SK-N-SH treated with all-trans-retinoic acid at 6 μM for 48 hours (cell line): ENCODE data around the gene SLC5A5.

Experiments used
- GLIS3 ChIP-seq: fragments of 250-450 bp; sonication (Bioruptor Pico); IDR thresholded peaks from 2 replicates; pipeline ENCODE4 v1.5.0; 2020; ENCODE audit warnings: mild to moderate bottlenecking, moderate library complexity
- TCF4 ChIP-seq: fragments of 250-450 bp; sonication (Bioruptor Pico); IDR thresholded peaks from 2 replicates; pipeline ENCODE4 v1.8.0; 2021; ENCODE audit warnings: mild to moderate bottlenecking, moderate library complexity, borderline replicate concordance
- ZC3H10 ChIP-seq: fragments of 250-450 bp; sonication (Bioruptor Pico); IDR thresholded peaks from 2 replicates; pipeline ENCODE4 v1.5.1; 2021; ENCODE audit warnings: mild to moderate bottlenecking, moderate library complexity
- ZFP3 ChIP-seq: fragments of 250-450 bp; sonication (Bioruptor Pico); IDR thresholded peaks from 2 replicates; pipeline ENCODE4 v1.5.0; 2020; ENCODE audit warnings: mild to moderate bottlenecking, moderate library complexity
- ZFP30 ChIP-seq: fragments of 450-650 bp; formaldehyde crosslinking; IDR thresholded peaks from 2 replicates; pipeline ENCODE4 v1.5.0; 2022; ENCODE audit warnings: mild to moderate bottlenecking, moderate library complexity
- ZNF8 ChIP-seq: fragments of 450-650 bp; formaldehyde crosslinking; IDR thresholded peaks from 2 replicates; pipeline ENCODE4 v1.5.0; 2020; ENCODE audit warnings: mild to moderate bottlenecking, moderate library complexity
- TF ChIP-seq, protein P1 (sequence below): fragments of 250-450 bp; sonication (Bioruptor Pico); IDR thresholded peaks from 2 replicates; pipeline ENCODE4 v1.5.0; 2020; ENCODE audit warnings: mild to moderate bottlenecking, moderate library complexity

DNA sequence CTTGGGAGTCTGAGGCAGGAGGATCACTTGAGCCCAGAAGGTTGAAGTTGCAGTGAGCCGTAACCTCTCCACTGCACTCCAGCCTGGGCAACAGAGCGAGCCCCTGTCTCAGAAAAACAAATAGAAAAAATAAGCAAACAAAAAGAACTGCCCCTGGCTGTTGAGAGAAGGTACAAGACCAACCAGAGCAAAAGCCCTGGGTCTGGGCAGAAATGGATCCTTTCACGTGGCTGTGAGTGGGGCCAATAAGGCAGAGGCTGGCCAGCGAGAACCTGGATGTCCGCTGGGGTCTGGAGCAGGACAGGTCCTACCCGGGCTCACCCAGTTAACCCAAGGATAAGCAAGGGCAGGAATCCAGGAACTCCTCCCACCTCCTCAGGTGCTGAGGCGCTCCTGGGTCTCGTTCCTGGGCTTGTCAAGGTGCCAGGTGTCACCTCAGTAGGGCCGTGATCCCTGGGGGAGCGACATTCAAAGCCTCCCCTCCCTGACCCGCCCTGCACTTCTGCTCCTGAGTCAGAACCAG is 4.7 kb upstream of the SLC5A5 start:
- TF ChIP-seq ZFP30, result no peak
- TF ChIP-seq GLIS3 (CRISPR knock-in tag), result no peak
- no peak for TF ChIP-seq ZC3H10 (CRISPR knock-in tag)
- TF ChIP-seq TCF4, result no peak
- TF ChIP-seq ZNF8 (CRISPR knock-in tag), result no peak
- TF ChIP-seq ZFP3 (CRISPR knock-in tag), result no peak
- TF ChIP-seq, protein P1, sequence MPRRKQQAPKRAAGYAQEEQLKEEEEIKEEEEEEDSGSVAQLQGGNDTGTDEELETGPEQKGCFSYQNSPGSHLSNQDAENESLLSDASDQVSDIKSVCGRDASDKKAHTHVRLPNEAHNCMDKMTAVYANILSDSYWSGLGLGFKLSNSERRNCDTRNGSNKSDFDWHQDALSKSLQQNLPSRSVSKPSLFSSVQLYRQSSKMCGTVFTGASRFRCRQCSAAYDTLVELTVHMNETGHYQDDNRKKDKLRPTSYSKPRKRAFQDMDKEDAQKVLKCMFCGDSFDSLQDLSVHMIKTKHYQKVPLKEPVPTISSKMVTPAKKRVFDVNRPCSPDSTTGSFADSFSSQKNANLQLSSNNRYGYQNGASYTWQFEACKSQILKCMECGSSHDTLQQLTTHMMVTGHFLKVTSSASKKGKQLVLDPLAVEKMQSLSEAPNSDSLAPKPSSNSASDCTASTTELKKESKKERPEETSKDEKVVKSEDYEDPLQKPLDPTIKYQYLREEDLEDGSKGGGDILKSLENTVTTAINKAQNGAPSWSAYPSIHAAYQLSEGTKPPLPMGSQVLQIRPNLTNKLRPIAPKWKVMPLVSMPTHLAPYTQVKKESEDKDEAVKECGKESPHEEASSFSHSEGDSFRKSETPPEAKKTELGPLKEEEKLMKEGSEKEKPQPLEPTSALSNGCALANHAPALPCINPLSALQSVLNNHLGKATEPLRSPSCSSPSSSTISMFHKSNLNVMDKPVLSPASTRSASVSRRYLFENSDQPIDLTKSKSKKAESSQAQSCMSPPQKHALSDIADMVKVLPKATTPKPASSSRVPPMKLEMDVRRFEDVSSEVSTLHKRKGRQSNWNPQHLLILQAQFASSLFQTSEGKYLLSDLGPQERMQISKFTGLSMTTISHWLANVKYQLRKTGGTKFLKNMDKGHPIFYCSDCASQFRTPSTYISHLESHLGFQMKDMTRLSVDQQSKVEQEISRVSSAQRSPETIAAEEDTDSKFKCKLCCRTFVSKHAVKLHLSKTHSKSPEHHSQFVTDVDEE (CRISPR knock-in tag), result no peak
